SK-N-SH (cell line): Measurements from ENCODE around the gene CNNM1.

Source experiments
- CTCF ChIP-seq: fragments of 200-600 bp; sonication (generic); IDR thresholded peaks from 2 replicates; pipeline ENCODE4 v1.6.1; 2017; ENCODE audit warnings: antibody characterized with exemption, mild to moderate bottlenecking, moderate library complexity
- EP300 ChIP-seq, 2 experiments: IDR thresholded peaks; 2 replicates each; pipeline versions ENCODE4 v1.4.0 to v1.6.1; 2012; ENCODE audit warnings: borderline replicate concordance in 1 of 2, low read depth in 1 of 2, low read length in 1 of 2

DNA sequence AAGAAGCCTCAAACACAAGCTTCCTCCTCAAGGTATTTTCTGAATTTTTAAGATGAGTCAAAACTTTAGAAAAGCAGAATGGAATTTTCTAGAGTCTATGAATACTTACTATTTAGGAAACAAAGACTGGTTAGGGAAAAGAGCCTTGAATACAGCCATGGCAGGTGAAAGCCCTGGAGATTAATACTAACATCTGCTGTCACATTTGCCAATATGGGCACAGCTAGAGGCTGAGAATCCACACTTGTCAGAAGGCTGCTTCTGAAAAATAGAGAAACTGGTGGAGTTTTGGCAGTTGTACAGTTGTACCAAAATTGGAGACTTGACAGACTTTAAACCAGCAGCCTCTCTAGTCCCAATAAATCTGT is 24.3 kb upstream of the CNNM1 start:
- TF ChIP-seq CTCF: no peak
- no peak for TF ChIP-seq EP300 (IDR thresholded peaks at IDR 0.05; ENCODE audit: borderline replicate concordance in 1 of 2, low read depth in 1 of 2, low read length in 1 of 2)
